HepG2 (cell line): Measurements from ENCODE around the gene FAM222B. TPM values are rescaled to one million over a fixed set of nuclear protein-coding genes. Genes with fewer than 3 reads are reported as not detected.
A peak's percentile ranks its signal among the peaks of the same experiment; 100 is the strongest.

Source experiments
- BRD4 ChIP-seq: sonication (generic); formaldehyde crosslinking; IDR thresholded peaks from 2 replicates; pipeline ENCODE4 v1.4.0; 2020; ENCODE audit warnings: missing genetic modification reagents
- ETS1 ChIP-seq: sonication (generic); formaldehyde crosslinking; IDR thresholded peaks from 2 replicates; pipeline ENCODE4 v1.4.0; 2020; ENCODE audit warnings: missing genetic modification reagents
- GATAD1 ChIP-seq: IDR thresholded peaks from 2 replicates; pipeline ENCODE4 v1.6.1; 2016; ENCODE audit warnings: missing genetic modification reagents, missing compliant biosample characterization
- GLI4 ChIP-seq: sonication (generic); formaldehyde crosslinking; IDR thresholded peaks from 2 replicates; pipeline ENCODE4 v1.5.1; 2020; ENCODE audit warnings: missing genetic modification reagents, mild to moderate bottlenecking, moderate library complexity, borderline replicate concordance
- HNRNPLL ChIP-seq: fragments of 200-400 bp; formaldehyde crosslinking; IDR thresholded peaks from 2 replicates; pipeline ENCODE4 v1.6.1; 2017; ENCODE audit warnings: mild to moderate bottlenecking, low read depth, low read length; ENCODE audit not compliant: poor library complexity, severe bottlenecking
- IKZF5 ChIP-seq: IDR thresholded peaks from 2 replicates; pipeline ENCODE4 v1.6.1; 2018; ENCODE audit warnings: missing genetic modification reagents, mild to moderate bottlenecking, missing compliant biosample characterization
- MXI1 ChIP-seq: IDR thresholded peaks from 3 replicates; pipeline ENCODE4 v1.6.1; 2012; ENCODE audit warnings: low read depth, low read length, inconsistent platforms, borderline replicate concordance
- PHF21A ChIP-seq: sonication (generic); formaldehyde crosslinking; IDR thresholded peaks from 2 replicates; pipeline ENCODE4 v1.5.0; 2020; ENCODE audit warnings: mild to moderate bottlenecking, missing genetic modification reagents
- POLR2AphosphoS5 ChIP-seq: IDR thresholded peaks from 2 replicates; pipeline ENCODE4 v1.6.1; 2012; ENCODE audit warnings: low read depth, low read length
- SMYD3 ChIP-seq: sonication (generic); formaldehyde crosslinking; IDR thresholded peaks from 2 replicates; pipeline ENCODE4 v1.8.1; 2023; ENCODE audit warnings: mild to moderate bottlenecking, missing genetic modification reagents
- SNAI1 ChIP-seq: sonication (generic); formaldehyde crosslinking; IDR thresholded peaks from 2 replicates; pipeline ENCODE4 v1.5.0; 2020; ENCODE audit warnings: mild to moderate bottlenecking, missing genetic modification reagents, borderline replicate concordance
- SSRP1 ChIP-seq: IDR thresholded peaks from 2 replicates; pipeline ENCODE4 v1.6.1; 2016; ENCODE audit warnings: control low read depth
- TOE1 ChIP-seq: sonication (generic); formaldehyde crosslinking; IDR thresholded peaks from 2 replicates; pipeline ENCODE4 v1.4.0; 2020; ENCODE audit warnings: mild to moderate bottlenecking, missing genetic modification reagents
- UBTF ChIP-seq: sonication (generic); formaldehyde crosslinking; IDR thresholded peaks from 2 replicates; pipeline ENCODE4 v1.4.0; 2020; ENCODE audit warnings: mild to moderate bottlenecking, missing genetic modification reagents
- ZNF598 ChIP-seq: sonication (generic); formaldehyde crosslinking; IDR thresholded peaks from 2 replicates; pipeline ENCODE4 v1.5.1; 2020; ENCODE audit warnings: mild to moderate bottlenecking, missing genetic modification reagents, borderline replicate concordance
- ZNF740 ChIP-seq: sonication (generic); formaldehyde crosslinking; IDR thresholded peaks from 2 replicates; pipeline ENCODE4 v1.4.0; 2020; ENCODE audit warnings: missing genetic modification reagents
- polyA plus RNA-seq, 8 experiments: library from polyadenylated mRNA; depleted of rRNA in 3 of 8; stranded (reverse) in 7 of 8; unstranded in 1 of 8; fragments of >200 nt; fragmentation: Illumina TruSeq in 4 of 8; extraction: Trizol in 4 of 8; gene quantifications; 2 replicates each; pipeline versions ENCODE4 v1.2.1 to v1.2.3, GENCODE V29; 2011 to 2016; ENCODE audit warnings: low read depth in 4 of 8, missing spikeins in 1 of 8, mixed read lengths in 1 of 8; ENCODE audit not compliant: insufficient read depth in 1 of 8
- total RNA-seq, 5 experiments: library from RNA; depleted of rRNA; stranded (reverse); fragments of >200 nt; fragmentation: Illumina TruSeq; extraction: Trizol; gene quantifications; 2 replicates each; pipeline ENCODE4 v1.2.3, GENCODE V29; 2016; ENCODE audit warnings: low read depth in 1 of 5

FAM222B gene
- total and polyA plus RNA-seq, 2 of the 13 experiments (the other 11 are each of a cell fraction or from before 2014, with no cell fraction given): 3.5 to 7.3 TPM

GRCh38 chr17:28710861-28711722 lies 131.5 kb downstream of the FAM222B start (continued):
- TF ChIP-seq UBTF: peak; percentile 87
- peak; percentile 81; the same call in 2 of the 3 replicates for TF ChIP-seq MXI1
- peak; percentile 47; the same call in 1 of the 2 replicates for TF ChIP-seq PHF21A (CRISPR knock-in tag)
- TF ChIP-seq POLR2AphosphoS5: peak; percentile 90
- peak; percentile 35; the same call in 1 of the 2 replicates for TF ChIP-seq GLI4 (CRISPR knock-in tag)
- peak; percentile 65; the same call in 1 of the 2 replicates for TF ChIP-seq BRD4
- TF ChIP-seq ZNF598: peak; percentile 69; the same call in 1 of the 2 replicates
- peak; percentile 57 for TF ChIP-seq IKZF5 (CRISPR knock-in tag)
- TF ChIP-seq HNRNPLL: peak; percentile 55
- TF ChIP-seq GATAD1 (CRISPR knock-in tag): peak; percentile 32; the same call in 1 of the 2 replicates
- TF ChIP-seq SNAI1 (CRISPR knock-in tag): peak; percentile 89; the same call in 1 of the 2 replicates
- TF ChIP-seq TOE1: 0 out of 2 replicates have a peak, but pooled peaks have one; percentile 64
- TF ChIP-seq ZNF740 (CRISPR knock-in tag): peak; percentile 13; the same call in 1 of the 2 replicates
- 0 out of 2 replicates have a peak, but pooled peaks have one; percentile 71 for TF ChIP-seq ETS1 (CRISPR knock-in tag)
- peak; percentile 73; the same call in 1 of the 2 replicates for TF ChIP-seq SMYD3 (CRISPR knock-in tag)
- TF ChIP-seq SSRP1 (CRISPR knock-in tag): no peak
